ENCODE data around the gene TAPBP. TPM values are rescaled to one million over a fixed set of nuclear protein-coding genes. Genes with fewer than 3 reads are reported as not detected.
A peak's percentile ranks its signal among the peaks of the same experiment; 100 is the strongest.

Gene TAPBP
- total and polyA plus RNA-seq, 9 of the 15 experiments (the other 6 are each of a cell fraction or from before 2014, with no cell fraction given) = 5.6 to 74.0 (median 22.3) TPM

- TF ChIP-seq ZNF609 (CRISPR knock-in tag; IDR thresholded peaks at IDR 0.05; ENCODE audit: borderline replicate concordance) (no peak), STAG1 (CRISPR knock-in tag; IDR thresholded peaks at IDR 0.05; ENCODE audit: borderline replicate concordance) (no peak), ZNF239 (CRISPR knock-in tag; IDR thresholded peaks at IDR 0.05) (peak; percentile 58; the same call in 1 of the 2 replicates), XRCC5 (IDR thresholded peaks at IDR 0.05; ENCODE audit: low read depth, low read length) (no peak; the same call in 1 of the 2 replicates), ZNF133 (CRISPR knock-in tag; IDR thresholded peaks at IDR 0.05) (no peak), HBP1 (CRISPR knock-in tag; IDR thresholded peaks at IDR 0.05) (no peak), SNRNP70 (optimal IDR thresholded peaks at IDR 0.05; ENCODE audit: low read depth, low read length) (no peak), CREB3 (tag; conservative IDR thresholded peaks at IDR 0.05; ENCODE audit: low read depth) (peak; percentile 89), ELF2 (CRISPR knock-in tag; IDR thresholded peaks at IDR 0.05) (peak; percentile 94), ZSCAN29 (IDR thresholded peaks at IDR 0.05) (no peak), ZNF695 (CRISPR knock-in tag; IDR thresholded peaks at IDR 0.05) (no peak), ZFP30 (CRISPR knock-in tag; IDR thresholded peaks at IDR 0.05; ENCODE audit: borderline replicate concordance) (no peak), XRCC4 (IDR thresholded peaks at IDR 0.05; ENCODE audit: extremely low read depth, insufficient read depth, insufficient read length) (no peak), NEUROD1 (IDR thresholded peaks at IDR 0.05; ENCODE audit: borderline replicate concordance, low read depth, low read length, partially characterized antibody) (peak; percentile 40), PRDM10 (IDR thresholded peaks at IDR 0.05; ENCODE audit: partially characterized antibody) (peak; percentile 7), OTX1 (CRISPR knock-in tag; IDR thresholded peaks at IDR 0.05) (peak; percentile 24; the same call in 1 of the 2 replicates)
Measured at GRCh38 chr6:33288921-33289783, 24.7 kb downstream of the TAPBP start, which contains the start of the genes PFDN6 and WDR46 (continued).

Measured in K562 (cell line).